Fibroblast of mammary gland (primary cell): ENCODE data around the gene CAD.
"Not testable (repeated sequence)": the region's sequence is repeated elsewhere in the genome, so short reads cannot be mapped to it uniquely, and the experiment has no call there.

Experiments used
- DNase-seq: peaks from one replicate; pipeline ENCODE4 v3.0.0-alpha.2; 2010; ENCODE audit warnings: low read depth
- H3K4me3 ChIP-seq: 2 replicates; pipeline ENCODE4 v1.5.1; 2011; ENCODE audit warnings: low read depth, mild to moderate bottlenecking, low read length, moderate library complexity; ENCODE audit not compliant: control insufficient read depth
- TF ChIP-seq, protein P1 (sequence below): conservative IDR thresholded peaks from 2 replicates; pipeline ENCODE4 v1.5.1; 2011; ENCODE audit warnings: low read depth, low read length, inconsistent platforms; ENCODE audit not compliant: control insufficient read depth, insufficient read depth

The CAD gene

DNA sequence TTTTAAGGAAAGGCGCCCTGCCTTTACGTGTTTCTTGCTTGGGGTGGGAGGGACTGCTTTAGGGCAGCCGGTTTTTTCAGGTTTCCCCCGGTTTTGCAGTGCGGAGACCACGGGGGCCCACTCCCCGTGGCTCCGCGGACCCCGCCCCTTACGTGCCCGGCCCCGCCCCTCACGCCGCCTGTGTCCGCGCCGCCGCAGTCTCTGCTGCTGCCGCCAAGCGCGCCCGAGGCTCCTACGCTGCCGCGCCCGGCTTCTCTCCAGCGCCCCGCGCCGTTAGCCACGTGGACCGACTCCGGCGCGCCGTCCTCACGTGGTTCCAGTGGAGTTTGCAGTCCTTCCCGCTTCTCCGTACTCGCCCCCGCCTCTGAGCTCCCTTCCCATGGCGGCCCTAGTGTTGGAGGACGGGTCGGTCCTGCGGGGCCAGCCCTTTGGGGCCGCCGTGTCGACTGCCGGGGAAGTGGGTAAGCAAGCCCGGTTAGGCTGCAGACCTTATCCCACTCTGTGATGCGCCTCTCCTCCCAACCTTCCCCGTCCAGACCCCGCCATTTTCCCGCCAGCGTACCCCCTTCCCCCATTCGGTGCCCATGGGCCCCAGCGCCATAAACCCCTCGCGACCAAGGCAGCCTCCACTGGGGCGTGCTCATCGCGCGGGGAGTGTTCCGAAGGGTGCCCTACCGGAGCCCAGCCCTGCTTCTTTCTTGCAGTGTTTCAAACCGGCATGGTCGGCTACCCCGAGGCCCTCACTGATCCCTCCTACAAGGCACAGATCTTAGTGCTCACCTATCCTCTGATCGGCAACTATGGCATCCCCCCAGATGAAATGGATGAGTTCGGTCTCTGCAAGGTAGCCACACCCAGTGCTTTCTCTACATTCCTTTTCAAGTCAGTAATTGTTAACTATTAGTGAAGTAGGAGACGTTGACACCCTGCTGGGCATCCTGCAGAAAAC, at the start of gene CAD:
Gene CAD, plus strand, starts transcription at position 197 of the 949 bp plus-strand sequence. Its CDS starts 183 bp downstream, at position 380.
- H3K4me3 ChIP-seq: peak within 1 kb of the TSS; percentile 88
- TF ChIP-seq, protein P1, sequence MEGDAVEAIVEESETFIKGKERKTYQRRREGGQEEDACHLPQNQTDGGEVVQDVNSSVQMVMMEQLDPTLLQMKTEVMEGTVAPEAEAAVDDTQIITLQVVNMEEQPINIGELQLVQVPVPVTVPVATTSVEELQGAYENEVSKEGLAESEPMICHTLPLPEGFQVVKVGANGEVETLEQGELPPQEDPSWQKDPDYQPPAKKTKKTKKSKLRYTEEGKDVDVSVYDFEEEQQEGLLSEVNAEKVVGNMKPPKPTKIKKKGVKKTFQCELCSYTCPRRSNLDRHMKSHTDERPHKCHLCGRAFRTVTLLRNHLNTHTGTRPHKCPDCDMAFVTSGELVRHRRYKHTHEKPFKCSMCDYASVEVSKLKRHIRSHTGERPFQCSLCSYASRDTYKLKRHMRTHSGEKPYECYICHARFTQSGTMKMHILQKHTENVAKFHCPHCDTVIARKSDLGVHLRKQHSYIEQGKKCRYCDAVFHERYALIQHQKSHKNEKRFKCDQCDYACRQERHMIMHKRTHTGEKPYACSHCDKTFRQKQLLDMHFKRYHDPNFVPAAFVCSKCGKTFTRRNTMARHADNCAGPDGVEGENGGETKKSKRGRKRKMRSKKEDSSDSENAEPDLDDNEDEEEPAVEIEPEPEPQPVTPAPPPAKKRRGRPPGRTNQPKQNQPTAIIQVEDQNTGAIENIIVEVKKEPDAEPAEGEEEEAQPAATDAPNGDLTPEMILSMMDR: no peak
- peak; percentile 78 for DNase-seq

- TF ChIP-seq, protein P1: no peak
- no peak for DNase-seq
Measured at GRCh38 chr2:27170581-27171337, 46.4 kb upstream of the CAD start.

GRCh38 chr2:27171351-27171848, 45.8 kb upstream of the CAD start:
- DNase-seq: peak; percentile 28
- H3K4me3 ChIP-seq: no peak overlapping the region
- TF ChIP-seq, protein P1: no peak

More at GRCh38 chr2:27170581-27171337, 46.4 kb upstream of the CAD start:
- no peak overlapping the region for H3K4me3 ChIP-seq

DNA sequence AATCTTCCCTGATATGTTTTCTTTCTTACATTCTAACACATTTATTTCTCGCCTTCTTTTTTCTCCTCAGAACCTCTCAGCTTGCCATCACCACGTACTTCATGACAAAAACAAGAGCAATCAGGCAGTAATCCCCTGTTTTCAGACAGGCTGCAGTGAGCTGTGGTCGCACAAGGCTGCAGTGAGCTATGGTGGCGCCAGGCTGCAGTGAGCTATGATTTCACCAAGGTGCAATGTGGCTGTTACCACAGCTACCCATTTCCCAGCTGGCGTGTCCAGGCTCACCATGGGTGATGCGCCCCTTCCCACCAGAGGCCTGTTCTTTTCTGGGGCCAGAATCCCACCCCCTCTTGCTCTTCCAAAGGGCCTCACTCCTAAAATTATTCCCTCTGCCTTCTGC, 42.5 kb upstream of the CAD start:
- TF ChIP-seq, protein P1: no peak
- H3K4me3 ChIP-seq: no peak overlapping the region
- DNase-seq: no peak

DNA sequence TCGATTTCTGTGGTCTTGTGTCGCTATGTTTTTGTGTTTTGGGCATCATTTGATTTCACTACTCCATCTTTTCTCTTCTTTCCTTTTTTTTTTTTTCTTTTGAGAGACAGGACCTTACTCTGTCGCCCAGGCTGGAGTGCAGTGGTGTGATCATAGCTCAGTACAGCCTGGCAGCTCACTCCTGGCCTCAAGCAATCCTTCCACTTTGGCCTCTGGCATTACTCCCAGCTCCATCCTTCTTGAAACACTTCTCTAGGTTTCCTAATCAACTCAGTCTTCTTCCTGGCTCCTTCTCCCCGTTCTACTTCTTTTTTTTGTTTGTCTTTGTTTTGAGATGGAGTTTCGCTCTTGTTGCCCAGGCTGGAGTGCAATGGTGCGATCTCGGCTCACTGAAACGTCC, 41.8 kb upstream of the CAD start:
- TF ChIP-seq, protein P1: no peak
- peak; percentile 40 for DNase-seq
- no peak overlapping the region for H3K4me3 ChIP-seq

DNA sequence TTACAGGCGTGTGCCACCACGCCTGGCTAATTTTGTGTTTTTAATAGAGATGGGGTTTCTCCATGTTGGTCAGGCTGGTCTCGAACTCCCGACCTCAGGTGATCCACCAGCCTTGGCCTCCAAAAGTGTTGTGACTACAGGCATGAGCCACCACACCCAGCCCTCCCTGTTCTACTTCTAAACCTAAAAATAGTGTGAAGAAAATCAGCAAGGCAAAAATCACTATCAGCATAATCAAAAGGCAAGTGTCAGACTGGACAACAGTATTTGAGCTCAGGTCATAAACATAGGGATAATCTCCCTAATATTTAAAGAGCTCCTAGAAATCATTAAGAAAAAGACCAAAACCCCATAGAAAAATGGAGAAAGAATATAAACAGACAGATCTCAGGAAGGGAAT, 41.4 kb upstream of the CAD start:
- not testable (repeated sequence) for DNase-seq

More for the DNA sequence above, 41.4 kb upstream of the CAD start:
- not testable (repeated sequence) for H3K4me3 ChIP-seq
